Measurements from ENCODE around the gene ZNF516. TPM values are rescaled to one million over a fixed set of nuclear protein-coding genes. Genes with fewer than 3 reads are reported as not detected.

The ZNF516 gene
- total and polyA plus RNA-seq, 4 donors = 2.5 to 12.2 (median 7.6) TPM

- Histone ChIP-seq H3K4me1 (ENCODE audit: control insufficient read depth in 4 of 4, insufficient read depth in 4 of 4, low read length in 3 of 4) (no peaks in the 10 kb centered on the region), H3K36me3 (ENCODE audit: control insufficient read depth in 4 of 4, insufficient read depth in 3 of 4, low read depth in 1 of 4, low read length in 3 of 4) (no peaks in the 10 kb centered on the region), H3K27ac (ENCODE audit: low read depth in 1 of 2, low read length in 2 of 2) (no peak overlapping the region), H3K27me3 (ENCODE audit: control insufficient read depth in 4 of 4, insufficient read depth in 4 of 4, low read length in 3 of 4) (no peaks in the 10 kb centered on the region), H3K4me3 (ENCODE audit: low read depth in 1 of 3, low read length in 3 of 3) (no peak overlapping the region), H3K9ac (ENCODE audit: low read depth in 1 of 2, low read length in 2 of 2) (no peak overlapping the region), H3K9me3 (ENCODE audit: control insufficient read depth in 4 of 4, low read length in 3 of 4) (no peaks in the 10 kb centered on the region)
- WGBS = 93% methylated on average over 9 of the region's 9 CpGs
- no peak for DNase-seq (ENCODE audit: low spot score)
- TF ChIP-seq YY1 (IDR thresholded peaks at IDR 0.05) (no peak), GABPA (IDR thresholded peaks at IDR 0.05 in 1 of 2, conservative IDR thresholded peaks at IDR 0.05 in 1 of 2) (no peak), HNF4G (IDR thresholded peaks at IDR 0.05) (no peak), JUND (IDR thresholded peaks at IDR 0.05) (no peak), MAX (IDR thresholded peaks at IDR 0.05) (no peak), TAF1 (conservative IDR thresholded peaks at IDR 0.05) (no peak), FOXA2 (IDR thresholded peaks at IDR 0.05) (no peak), FOXA1 (IDR thresholded peaks at IDR 0.05) (no peak), NR2F2 (IDR thresholded peaks at IDR 0.05) (no peak), REST (IDR thresholded peaks at IDR 0.05) (no peak), CTCF (IDR thresholded peaks at IDR 0.05; ENCODE audit: low read depth, low read length, missing input control) (no peak), EGR1 (IDR thresholded peaks at IDR 0.05; ENCODE audit: low read depth in 2 of 2) (no peak), RXRA (IDR thresholded peaks at IDR 0.05) (no peak), HNF4A (conservative IDR thresholded peaks at IDR 0.05) (no peak), ATF3 (IDR thresholded peaks at IDR 0.05) (no peak), SP1 (IDR thresholded peaks at IDR 0.05) (no peak)
- TF ChIP-seq, protein P1, sequence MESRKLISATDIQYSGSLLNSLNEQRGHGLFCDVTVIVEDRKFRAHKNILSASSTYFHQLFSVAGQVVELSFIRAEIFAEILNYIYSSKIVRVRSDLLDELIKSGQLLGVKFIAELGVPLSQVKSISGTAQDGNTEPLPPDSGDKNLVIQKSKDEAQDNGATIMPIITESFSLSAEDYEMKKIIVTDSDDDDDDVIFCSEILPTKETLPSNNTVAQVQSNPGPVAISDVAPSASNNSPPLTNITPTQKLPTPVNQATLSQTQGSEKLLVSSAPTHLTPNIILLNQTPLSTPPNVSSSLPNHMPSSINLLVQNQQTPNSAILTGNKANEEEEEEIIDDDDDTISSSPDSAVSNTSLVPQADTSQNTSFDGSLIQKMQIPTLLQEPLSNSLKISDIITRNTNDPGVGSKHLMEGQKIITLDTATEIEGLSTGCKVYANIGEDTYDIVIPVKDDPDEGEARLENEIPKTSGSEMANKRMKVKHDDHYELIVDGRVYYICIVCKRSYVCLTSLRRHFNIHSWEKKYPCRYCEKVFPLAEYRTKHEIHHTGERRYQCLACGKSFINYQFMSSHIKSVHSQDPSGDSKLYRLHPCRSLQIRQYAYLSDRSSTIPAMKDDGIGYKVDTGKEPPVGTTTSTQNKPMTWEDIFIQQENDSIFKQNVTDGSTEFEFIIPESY (IDR thresholded peaks at IDR 0.05) = no peak
These were observed 11.4 kb upstream of the ZNF516 start for GRCh38 chr18:76506395-76506794.

GRCh38 chr18:76505614-76506013, 10.6 kb upstream of the ZNF516 start:
- H3K4me3 ChIP-seq (ENCODE audit: low read depth in 1 of 3, low read length in 3 of 3) = no peak overlapping the region
- H3K27ac ChIP-seq (ENCODE audit: low read depth in 1 of 2, low read length in 2 of 2) = no peak overlapping the region
- no peaks in the 10 kb centered on the region for H3K4me1 ChIP-seq (ENCODE audit: control insufficient read depth in 4 of 4, insufficient read depth in 4 of 4, low read length in 3 of 4)
- H3K9me3 ChIP-seq (ENCODE audit: control insufficient read depth in 4 of 4, low read length in 3 of 4) = no peaks in the 10 kb centered on the region
- DNase-seq (ENCODE audit: low spot score) = no peak
- H3K36me3 ChIP-seq (ENCODE audit: control insufficient read depth in 4 of 4, insufficient read depth in 3 of 4, low read depth in 1 of 4, low read length in 3 of 4) = no peaks in the 10 kb centered on the region
- 92% methylated on average over 2 of the region's 2 CpGs for WGBS
- H3K9ac ChIP-seq (ENCODE audit: low read depth in 1 of 2, low read length in 2 of 2) = no peak overlapping the region
- no peaks in the 10 kb centered on the region for H3K27me3 ChIP-seq (ENCODE audit: control insufficient read depth in 4 of 4, insufficient read depth in 4 of 4, low read length in 3 of 4)
- no peak for TF ChIP-seq RXRA (IDR thresholded peaks at IDR 0.05)
- no peak for TF ChIP-seq TAF1 (conservative IDR thresholded peaks at IDR 0.05)
- no peak for TF ChIP-seq ATF3 (IDR thresholded peaks at IDR 0.05)
- TF ChIP-seq RAD21 (IDR thresholded peaks at IDR 0.05) = no peak

Data from liver (tissue), 9 donors.